Measurements from ENCODE around the gene PSAP.
"Not testable (repeated sequence)": the region's sequence is repeated elsewhere in the genome, so short reads cannot be mapped to it uniquely, and the experiment has no call there.

DNA sequence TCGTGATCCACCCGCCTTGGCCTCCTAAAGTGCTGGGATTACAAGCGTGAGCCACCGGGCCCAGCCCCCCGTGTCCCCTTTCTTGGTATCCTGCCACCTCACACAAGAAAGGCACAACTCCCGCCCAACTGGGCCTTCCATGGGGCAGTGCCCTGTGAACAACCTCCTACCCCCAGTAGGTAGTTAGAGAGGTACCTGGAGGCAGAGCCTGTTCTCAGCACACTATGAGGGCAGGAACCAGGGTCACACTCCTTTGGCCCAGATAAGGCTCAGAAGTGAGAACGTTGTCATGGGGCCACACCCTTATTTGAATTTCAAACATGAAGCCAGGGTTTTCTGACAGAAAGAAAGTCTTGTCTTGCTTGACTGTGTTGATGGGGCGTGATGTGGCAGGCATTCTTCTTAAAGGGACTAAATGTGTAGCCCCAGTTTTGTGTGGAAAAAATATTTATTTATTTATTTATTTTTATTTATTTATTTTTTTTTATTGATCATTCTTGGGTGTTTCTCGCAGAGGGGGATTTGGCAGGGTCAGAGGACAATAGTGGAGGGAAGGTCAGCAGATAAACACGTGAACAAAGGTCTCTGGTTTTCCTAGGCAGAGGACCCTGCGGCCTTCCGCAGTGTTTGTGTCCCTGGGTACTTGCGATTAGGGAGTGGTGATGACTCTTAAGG lies 23.8 kb upstream of the PSAP start:
- TF ChIP-seq ELF4 (IDR thresholded peaks at IDR 0.05); CTBP1 (IDR thresholded peaks at IDR 0.05; ENCODE audit: borderline replicate concordance); HDGF (IDR thresholded peaks at IDR 0.05; ENCODE audit: borderline replicate concordance); FOXM1 (IDR thresholded peaks at IDR 0.05; ENCODE audit: borderline replicate concordance); LEF1 (IDR thresholded peaks at IDR 0.05; ENCODE audit: borderline replicate concordance); ARNT (IDR thresholded peaks at IDR 0.05); ZNF384 (IDR thresholded peaks at IDR 0.05); FOXK2 (IDR thresholded peaks at IDR 0.05); FOXA1 (IDR thresholded peaks at IDR 0.05); SP1 (IDR thresholded peaks at IDR 0.05); TARDBP (IDR thresholded peaks at IDR 0.05); BHLHE40 (IDR thresholded peaks at IDR 0.05; ENCODE audit: borderline replicate concordance): not testable (repeated sequence)
